ENCODE measurements around the gene RET.

The RET gene

GRCh38 chr10:43032613-43033012 lies 44.3 kb upstream of the RET start:
- Histone ChIP-seq H3K14ac (ENCODE audit: low read length) (no peak overlapping the region), H3K4me2 (ENCODE audit: insufficient read depth, low read length, poor library complexity, severe bottlenecking) (no peak overlapping the region), H3K36me3 (replicated peaks in 1 of 2; ENCODE audit: control insufficient read depth in 2 of 2, insufficient read depth in 2 of 2, low read length in 2 of 2) (no peaks in the 10 kb centered on the region), H3K27ac (replicated peaks; ENCODE audit: low read length) (no peak overlapping the region), H3K23ac (ENCODE audit: low read depth, low read length, poor library complexity) (no peak overlapping the region), H2BK120ac (ENCODE audit: low read depth, low read length) (no peak overlapping the region), H2BK12ac (ENCODE audit: low read length) (no peak overlapping the region), H3K79me1 (ENCODE audit: low read depth, low read length) (no peaks in the 10 kb centered on the region), H3K18ac (ENCODE audit: low read length) (no peak overlapping the region), H2BK5ac (ENCODE audit: low read length) (no peak overlapping the region), H3K4me1 (ENCODE audit: control insufficient read depth in 2 of 2, insufficient read depth in 1 of 2, low read depth in 1 of 2, low read length in 2 of 2) (peaks cover 0 to 2% of the 10 kb centered on the region in 2 donors), H3K4ac (ENCODE audit: low read length) (no peak overlapping the region), H2AK5ac (ENCODE audit: low read depth, low read length) (no peak overlapping the region), H3K9me3 (replicated peaks in 1 of 2; ENCODE audit: control insufficient read depth in 2 of 2, insufficient read depth in 1 of 2, low read depth in 1 of 2, low read length in 2 of 2) (peaks cover 0 to 2% of the 10 kb centered on the region in 2 donors), H4K8ac (ENCODE audit: low read depth, low read length) (no peak overlapping the region), H3K4me3 (ENCODE audit: low read length in 2 of 2) (no peak overlapping the region), H3K27me3 (ENCODE audit: control insufficient read depth in 3 of 3, insufficient read depth in 3 of 3, low read depth in 1 of 3, low read length in 3 of 3) (peaks cover 0 to 11% (median 0%) of the 10 kb centered on the region in 3 experiments), H2BK15ac (ENCODE audit: low read length) (no peak overlapping the region), H2AFZ (ENCODE audit: low read length) (no peak overlapping the region), H4K91ac (ENCODE audit: low read depth, low read length, poor library complexity) (no peak overlapping the region), H3K9ac (ENCODE audit: low read depth, low read length, poor library complexity) (no peak overlapping the region)
- WGBS, 2 donors (ENCODE audit: extremely low coverage in 2 of 2, insufficient read length in 2 of 2, insufficient replicate concordance in 1 of 2): no CpG with 5 or more reads among the region's 1 CpG
- DNase-seq (ENCODE audit: low spot score): no peak

- Histone ChIP-seq H3K27ac (replicated peaks; ENCODE audit: low read length) (no peak overlapping the region), H2AFZ (ENCODE audit: low read length) (no peak overlapping the region), H2BK12ac (ENCODE audit: low read length) (no peak overlapping the region), H3K4me2 (ENCODE audit: insufficient read depth, low read length, poor library complexity, severe bottlenecking) (no peak overlapping the region), H4K8ac (ENCODE audit: low read depth, low read length) (no peak overlapping the region), H2BK120ac (ENCODE audit: low read depth, low read length) (no peak overlapping the region), H3K79me1 (ENCODE audit: low read depth, low read length) (no peaks in the 10 kb centered on the region), H3K4me3 (ENCODE audit: low read length in 2 of 2) (no peak overlapping the region), H3K27me3 (ENCODE audit: control insufficient read depth in 3 of 3, insufficient read depth in 3 of 3, low read depth in 1 of 3, low read length in 3 of 3) (no peaks in the 10 kb centered on the region), H3K9ac (ENCODE audit: low read depth, low read length, poor library complexity) (no peak overlapping the region), H2BK5ac (ENCODE audit: low read length) (no peak overlapping the region), H3K36me3 (replicated peaks in 1 of 2; ENCODE audit: control insufficient read depth in 2 of 2, insufficient read depth in 2 of 2, low read length in 2 of 2) (no peaks in the 10 kb centered on the region), H2AK5ac (ENCODE audit: low read depth, low read length) (no peak overlapping the region), H4K91ac (ENCODE audit: low read depth, low read length, poor library complexity) (no peak overlapping the region), H3K4ac (ENCODE audit: low read length) (no peak overlapping the region), H2BK15ac (ENCODE audit: low read length) (no peak overlapping the region), H3K18ac (ENCODE audit: low read length) (no peak overlapping the region), H3K4me1 (ENCODE audit: control insufficient read depth in 2 of 2, insufficient read depth in 1 of 2, low read depth in 1 of 2, low read length in 2 of 2) (peaks cover 0 to under 1% of the 10 kb centered on the region in 2 donors), H3K9me3 (replicated peaks in 1 of 2; ENCODE audit: control insufficient read depth in 2 of 2, insufficient read depth in 1 of 2, low read depth in 1 of 2, low read length in 2 of 2) (peaks cover 0 to 2% of the 10 kb centered on the region in 2 donors), H3K23ac (ENCODE audit: low read depth, low read length, poor library complexity) (no peak overlapping the region), H3K14ac (ENCODE audit: low read length) (no peak overlapping the region)
- no peak for DNase-seq (ENCODE audit: low spot score)
- no CpG with 5 or more reads among the region's 4 CpGs for WGBS, 2 donors (ENCODE audit: extremely low coverage in 2 of 2, insufficient read length in 2 of 2, insufficient replicate concordance in 1 of 2)
Observed at GRCh38 chr10:43035800-43036199, 41.1 kb upstream of the RET start.

- H3K9me3 ChIP-seq (replicated peaks in 1 of 2; ENCODE audit: control insufficient read depth in 2 of 2, insufficient read depth in 1 of 2, low read depth in 1 of 2, low read length in 2 of 2): peaks cover 0 to 2% of the 10 kb centered on the region in 2 donors
- peak overlapping the region; percentile 46 for H2AK5ac ChIP-seq (ENCODE audit: low read depth, low read length)
- no peak overlapping the region for H2BK120ac ChIP-seq (ENCODE audit: low read depth, low read length)
- no peaks in the 10 kb centered on the region for H3K27me3 ChIP-seq (ENCODE audit: control insufficient read depth in 3 of 3, insufficient read depth in 3 of 3, low read depth in 1 of 3, low read length in 3 of 3)
- H2BK5ac ChIP-seq (ENCODE audit: low read length): no peak overlapping the region
- no peak overlapping the region for H2BK15ac ChIP-seq (ENCODE audit: low read length)
- no peaks in the 10 kb centered on the region for H3K36me3 ChIP-seq (replicated peaks in 1 of 2; ENCODE audit: control insufficient read depth in 2 of 2, insufficient read depth in 2 of 2, low read length in 2 of 2)
- H3K4me3 ChIP-seq (ENCODE audit: low read length in 2 of 2): no peak overlapping the region
- H3K23ac ChIP-seq (ENCODE audit: low read depth, low read length, poor library complexity): peak overlapping the region; percentile 81
- H3K4me1 ChIP-seq (ENCODE audit: control insufficient read depth in 2 of 2, insufficient read depth in 1 of 2, low read depth in 1 of 2, low read length in 2 of 2): peaks cover 0 to 2% of the 10 kb centered on the region in 2 donors
- peak overlapping the region; percentile 58 for H2BK12ac ChIP-seq (ENCODE audit: low read length)
- no peak overlapping the region for H3K4ac ChIP-seq (ENCODE audit: low read length)
- no peak overlapping the region for H3K9ac ChIP-seq (ENCODE audit: low read depth, low read length, poor library complexity)
- no peak overlapping the region for H2AFZ ChIP-seq (ENCODE audit: low read length)
- peak overlapping the region; percentile 43 for H4K91ac ChIP-seq (ENCODE audit: low read depth, low read length, poor library complexity)
- H4K8ac ChIP-seq (ENCODE audit: low read depth, low read length): no peak overlapping the region
- no peak overlapping the region for H3K4me2 ChIP-seq (ENCODE audit: insufficient read depth, low read length, poor library complexity, severe bottlenecking)
- peaks cover 2% of the 10 kb centered on the region for H3K79me1 ChIP-seq (ENCODE audit: low read depth, low read length)
- H3K14ac ChIP-seq (ENCODE audit: low read length): no peak overlapping the region
- H3K27ac ChIP-seq (replicated peaks; ENCODE audit: low read length): no peak overlapping the region
- no peak overlapping the region for H3K18ac ChIP-seq (ENCODE audit: low read length)
- no CpG with 5 or more reads among the region's 16 CpGs for WGBS, 2 donors (ENCODE audit: extremely low coverage in 2 of 2, insufficient read length in 2 of 2, insufficient replicate concordance in 1 of 2)
- DNase-seq (ENCODE audit: low spot score): no peak
Observed at GRCh38 chr10:43036481-43037428, 40.1 kb upstream of the RET start.

GRCh38 chr10:43037440-43037839 lies 39.4 kb upstream of the RET start:
- Histone ChIP-seq H2BK120ac (ENCODE audit: low read depth, low read length) (no peak overlapping the region), H2BK5ac (ENCODE audit: low read length) (no peak overlapping the region), H4K8ac (ENCODE audit: low read depth, low read length) (no peak overlapping the region), H3K4me2 (ENCODE audit: insufficient read depth, low read length, poor library complexity, severe bottlenecking) (no peak overlapping the region), H3K36me3 (replicated peaks in 1 of 2; ENCODE audit: control insufficient read depth in 2 of 2, insufficient read depth in 2 of 2, low read length in 2 of 2) (no peaks in the 10 kb centered on the region), H3K23ac (ENCODE audit: low read depth, low read length, poor library complexity) (no peak overlapping the region), H2BK15ac (ENCODE audit: low read length) (no peak overlapping the region), H3K14ac (ENCODE audit: low read length) (no peak overlapping the region), H4K91ac (ENCODE audit: low read depth, low read length, poor library complexity) (no peak overlapping the region), H3K9ac (ENCODE audit: low read depth, low read length, poor library complexity) (no peak overlapping the region), H2AK5ac (ENCODE audit: low read depth, low read length) (no peak overlapping the region), H3K27me3 (ENCODE audit: control insufficient read depth in 3 of 3, insufficient read depth in 3 of 3, low read depth in 1 of 3, low read length in 3 of 3) (no peaks in the 10 kb centered on the region), H3K4me3 (ENCODE audit: low read length in 2 of 2) (no peak overlapping the region), H3K79me1 (ENCODE audit: low read depth, low read length) (peaks cover 2% of the 10 kb centered on the region), H3K9me3 (replicated peaks in 1 of 2; ENCODE audit: control insufficient read depth in 2 of 2, insufficient read depth in 1 of 2, low read depth in 1 of 2, low read length in 2 of 2) (no peaks in the 10 kb centered on the region), H3K4ac (ENCODE audit: low read length) (no peak overlapping the region), H3K27ac (replicated peaks; ENCODE audit: low read length) (no peak overlapping the region), H3K18ac (ENCODE audit: low read length) (no peak overlapping the region), H2BK12ac (ENCODE audit: low read length) (no peak overlapping the region), H2AFZ (ENCODE audit: low read length) (no peak overlapping the region), H3K4me1 (ENCODE audit: control insufficient read depth in 2 of 2, insufficient read depth in 1 of 2, low read depth in 1 of 2, low read length in 2 of 2) (peaks cover 0 to 2% of the 10 kb centered on the region in 2 donors)
- no CpG with 5 or more reads among the region's 6 CpGs for WGBS, 2 donors (ENCODE audit: extremely low coverage in 2 of 2, insufficient read length in 2 of 2, insufficient replicate concordance in 1 of 2)
- DNase-seq (ENCODE audit: low spot score): no peak
